HG02981 (cell line): ENCODE results near the gene MYO7A.

Experiments
- ATAC-seq: cut with Tn5 transposase; IDR thresholded peaks from one replicate; pipeline ENCODE4 v1.9.1; 2021; ENCODE audit warnings: mild to moderate bottlenecking, moderate library complexity; ENCODE audit not compliant: unreplicated experiment

Gene MYO7A

DNA sequence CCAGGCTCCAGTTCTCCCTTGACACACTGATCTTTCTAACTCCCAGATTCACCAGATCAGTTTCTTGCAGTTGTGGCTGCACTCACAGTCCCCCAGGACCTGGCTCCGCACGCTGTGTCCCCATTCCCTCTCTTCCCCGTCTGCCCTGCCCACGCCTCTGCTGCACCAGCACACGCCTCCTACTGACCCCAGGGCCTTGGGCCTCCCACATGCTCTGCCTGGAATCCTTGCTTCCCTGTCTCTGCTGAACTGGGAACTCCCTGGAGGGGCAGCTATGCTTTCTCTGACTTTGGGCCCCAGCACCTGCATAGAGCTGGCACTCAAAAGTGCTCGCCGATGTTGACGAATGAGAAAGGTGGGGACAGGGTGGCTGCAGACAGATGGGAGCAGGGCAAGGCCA, 68.9 kb downstream of the MYO7A start:
- ATAC-seq = no peak

DNA sequence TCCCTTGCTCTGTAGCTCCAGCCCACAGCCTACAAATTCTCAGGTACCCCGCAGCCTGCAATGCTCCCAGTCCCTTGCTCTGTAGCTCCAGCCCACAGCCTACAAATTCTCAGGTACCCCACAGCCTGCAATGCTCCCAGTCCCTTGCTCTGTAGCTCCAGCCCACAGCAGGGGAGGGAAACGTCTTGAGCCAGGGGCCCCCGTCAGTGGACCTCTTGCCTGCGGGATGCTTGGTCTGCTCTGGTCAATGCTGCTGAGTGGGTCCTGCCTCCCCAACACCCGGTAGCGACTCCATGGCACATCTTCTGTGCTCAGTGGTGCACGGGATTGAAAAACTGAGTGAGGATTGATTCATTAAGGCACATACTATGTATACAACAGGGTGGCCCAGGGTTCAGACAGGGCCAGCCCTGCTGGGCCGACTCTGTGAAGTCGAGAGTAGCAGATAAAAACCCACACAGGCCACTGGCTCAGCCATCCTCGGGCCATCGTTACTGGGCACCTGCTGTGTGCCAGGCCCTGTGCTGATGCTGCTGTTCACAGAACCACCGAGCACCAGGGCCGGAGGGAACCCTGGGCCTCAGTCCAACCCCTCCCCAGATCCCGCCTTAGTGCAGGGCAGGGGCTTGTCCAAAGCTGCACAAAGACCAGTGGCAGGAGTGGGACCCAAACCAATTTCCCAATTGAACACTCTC, 69.7 kb downstream of the MYO7A start:
- ATAC-seq = no peak

DNA sequence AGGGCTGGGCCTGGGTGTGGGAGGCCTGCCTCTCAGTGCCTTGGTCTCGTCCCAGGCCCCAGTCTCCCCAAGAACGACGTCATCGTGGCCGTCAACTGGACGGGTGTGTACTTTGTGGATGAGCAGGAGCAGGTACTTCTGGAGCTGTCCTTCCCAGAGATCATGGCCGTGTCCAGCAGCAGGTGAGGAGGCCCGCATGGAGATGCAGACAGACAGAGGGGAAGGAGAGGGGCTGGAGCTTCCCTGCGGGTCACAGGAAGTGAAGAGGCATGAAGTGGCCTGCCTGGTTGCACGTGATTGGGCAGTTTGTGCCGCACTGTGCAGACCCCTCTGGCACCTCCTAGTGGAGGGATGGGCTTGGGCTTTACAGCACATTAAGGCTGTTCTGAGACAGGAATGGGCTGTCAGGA, 70.4 kb downstream of the MYO7A start:
- ATAC-seq = no peak

DNA sequence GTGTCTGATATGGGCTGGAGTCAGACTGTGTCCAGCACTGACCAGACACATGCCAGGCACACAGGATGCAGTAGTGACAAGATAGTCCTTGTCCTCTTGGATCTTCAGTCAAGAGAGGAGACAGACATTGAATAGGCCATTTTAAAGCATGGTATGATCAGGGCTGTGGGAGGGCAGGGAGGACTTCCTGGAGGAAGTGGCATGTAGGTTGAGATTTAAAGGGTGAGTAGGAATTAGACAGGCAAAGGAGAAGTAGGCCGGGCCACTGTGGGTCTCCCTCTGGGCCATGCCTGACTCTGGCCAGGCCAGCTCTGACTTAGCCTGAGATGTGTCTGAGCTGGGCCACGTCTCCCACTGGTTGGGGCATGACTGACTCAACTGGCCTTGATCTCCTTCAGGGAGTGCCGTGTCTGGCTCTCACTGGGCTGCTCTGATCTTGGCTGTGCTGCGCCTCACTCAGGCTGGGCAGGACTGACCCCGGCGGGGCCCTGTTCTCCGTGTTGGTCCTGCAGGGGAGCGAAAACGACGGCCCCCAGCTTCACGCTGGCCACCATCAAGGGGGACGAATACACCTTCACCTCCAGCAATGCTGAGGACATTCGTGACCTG, 71.2 kb downstream of the MYO7A start:
- no peak for ATAC-seq

DNA sequence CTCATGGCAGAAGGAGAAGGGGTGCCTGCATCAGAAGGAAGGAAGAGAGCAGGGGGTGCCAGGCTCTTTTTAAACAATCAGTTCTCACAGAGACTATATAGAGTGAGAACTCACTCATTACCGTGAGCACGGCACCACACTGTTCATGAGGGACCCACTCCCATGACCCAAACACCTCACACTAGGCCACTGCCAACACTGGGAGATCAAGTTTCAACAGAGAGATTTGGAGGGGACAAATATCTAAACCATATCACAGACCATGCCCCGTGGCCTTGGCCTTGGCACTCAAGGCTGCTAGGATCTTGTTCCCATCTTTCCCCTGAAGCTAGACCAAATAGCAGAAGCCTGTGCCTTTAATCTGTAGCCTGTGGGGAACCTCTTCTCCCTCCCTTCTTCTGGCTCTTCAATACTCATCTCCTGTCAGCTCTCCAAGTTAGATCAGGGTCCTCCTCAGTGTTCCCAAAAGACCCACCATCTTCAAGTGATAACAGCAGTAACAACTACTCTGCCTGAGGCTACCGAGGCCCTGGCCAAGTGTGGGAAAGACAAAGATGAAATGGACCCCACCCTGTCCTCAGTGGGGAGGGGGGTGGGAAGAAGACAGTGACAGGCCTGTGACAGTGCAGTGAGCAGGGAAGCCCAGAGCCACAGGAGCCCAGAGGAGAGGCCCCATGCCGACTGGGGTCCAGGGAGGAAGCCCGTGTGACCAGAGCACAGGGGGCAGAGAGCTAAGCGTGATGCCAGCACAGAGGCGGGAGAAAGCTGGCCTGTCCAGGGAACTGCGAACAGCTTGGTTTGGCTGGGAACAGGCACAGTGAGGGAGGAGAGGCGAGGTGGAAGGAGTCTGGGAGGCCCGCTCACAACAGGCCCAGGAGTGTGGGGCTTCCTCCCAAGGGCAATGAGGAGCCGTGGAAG, 72.6 kb downstream of the MYO7A start:
- no peak for ATAC-seq

DNA sequence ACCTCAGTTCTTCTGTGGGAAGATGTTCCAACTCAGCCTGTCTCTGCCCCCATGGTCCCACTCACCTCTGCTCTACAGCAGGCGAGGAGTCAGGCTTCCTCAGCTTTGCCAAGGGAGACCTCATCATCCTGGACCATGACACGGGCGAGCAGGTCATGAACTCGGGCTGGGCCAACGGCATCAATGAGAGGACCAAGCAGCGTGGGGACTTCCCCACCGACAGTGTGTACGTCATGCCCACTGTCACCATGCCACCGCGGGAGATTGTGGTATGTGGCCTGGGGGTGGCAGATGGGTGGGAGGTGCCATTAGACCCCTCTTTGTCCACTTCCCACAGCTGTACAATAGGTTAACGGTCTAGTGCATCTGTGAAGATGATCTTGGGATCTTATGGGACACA, 73.3 kb downstream of the MYO7A start:
- ATAC-seq = no peak

DNA sequence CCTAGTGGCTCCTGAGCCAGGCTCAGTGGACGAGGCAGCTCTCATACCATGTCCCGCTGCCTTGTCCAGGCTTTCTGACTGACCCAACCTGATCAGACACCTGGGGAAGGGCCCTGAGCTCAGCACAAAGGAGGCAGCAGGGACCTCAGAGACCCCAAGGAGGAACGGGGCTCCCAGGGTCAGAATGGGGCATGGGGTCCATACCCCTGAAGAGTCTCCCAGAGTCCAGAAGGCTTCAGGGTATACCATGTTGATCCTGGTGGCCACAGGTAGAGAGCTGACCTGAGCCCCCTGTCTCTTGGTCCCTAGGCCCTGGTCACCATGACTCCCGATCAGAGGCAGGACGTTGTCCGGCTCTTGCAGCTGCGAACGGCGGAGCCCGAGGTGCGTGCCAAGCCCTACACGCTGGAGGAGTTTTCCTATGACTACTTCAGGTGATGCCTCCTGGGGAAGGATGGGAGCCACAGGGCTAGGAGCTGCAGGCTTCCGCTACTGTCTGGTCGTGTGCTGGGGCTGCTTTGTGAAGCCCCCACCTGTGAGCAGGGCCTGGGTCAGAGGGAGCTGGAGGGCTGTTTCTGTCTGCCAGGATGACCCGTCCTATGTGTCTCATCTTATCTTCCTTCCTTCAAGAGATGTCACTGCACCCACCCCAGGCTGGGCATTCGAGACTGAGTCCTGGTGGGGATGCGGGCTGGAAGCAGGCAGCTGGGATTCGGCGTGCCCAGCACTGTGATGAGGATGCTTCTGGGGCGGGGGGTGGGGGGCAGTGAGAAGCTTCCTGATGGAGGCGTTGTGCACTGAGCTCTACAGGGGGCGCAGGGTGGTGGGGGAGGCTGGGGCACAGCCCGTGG, 74.2 kb downstream of the MYO7A start:
- no peak for ATAC-seq

DNA sequence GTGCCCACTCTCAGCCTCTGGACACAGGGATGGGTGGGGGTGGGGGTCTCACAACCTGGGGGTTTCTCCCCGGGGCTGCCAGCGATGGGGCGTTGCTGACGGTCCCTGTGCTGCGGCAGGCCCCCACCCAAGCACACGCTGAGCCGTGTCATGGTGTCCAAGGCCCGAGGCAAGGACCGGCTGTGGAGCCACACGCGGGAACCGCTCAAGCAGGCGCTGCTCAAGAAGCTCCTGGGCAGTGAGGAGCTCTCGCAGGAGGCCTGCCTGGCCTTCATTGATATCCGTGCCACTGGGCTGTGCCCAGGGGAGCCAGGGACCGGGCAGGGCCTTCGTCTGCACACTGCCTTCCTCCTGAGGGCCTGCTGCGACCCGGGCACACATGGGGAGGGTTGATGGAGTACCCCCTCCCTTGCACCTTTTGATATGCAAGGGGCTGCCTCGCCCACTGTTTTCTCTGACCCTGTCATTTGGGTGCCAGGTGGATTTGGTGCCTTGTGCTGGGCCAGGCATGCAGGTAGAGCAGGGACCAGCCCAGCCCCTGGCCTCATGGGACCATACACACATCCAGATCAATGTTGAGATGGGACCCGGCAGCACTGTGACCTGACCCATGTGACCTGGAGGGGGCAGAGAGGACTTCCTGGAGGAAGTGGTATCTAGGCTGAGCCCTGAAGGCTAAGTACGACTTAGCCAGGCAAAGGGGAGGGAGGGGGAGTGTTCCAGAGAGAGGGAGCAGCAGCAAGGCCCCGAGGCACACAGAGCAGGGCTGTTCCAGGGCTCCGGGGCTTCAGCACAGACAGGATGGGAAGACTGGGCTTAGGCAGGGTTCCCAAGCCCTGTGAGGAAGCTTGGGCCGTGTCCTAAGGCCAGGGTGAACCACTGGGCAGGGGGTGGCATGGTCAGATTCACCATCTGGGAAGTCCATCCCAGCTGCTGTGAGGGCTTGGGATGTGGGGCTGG, 75.2 kb downstream of the MYO7A start:
- no peak for ATAC-seq

DNA sequence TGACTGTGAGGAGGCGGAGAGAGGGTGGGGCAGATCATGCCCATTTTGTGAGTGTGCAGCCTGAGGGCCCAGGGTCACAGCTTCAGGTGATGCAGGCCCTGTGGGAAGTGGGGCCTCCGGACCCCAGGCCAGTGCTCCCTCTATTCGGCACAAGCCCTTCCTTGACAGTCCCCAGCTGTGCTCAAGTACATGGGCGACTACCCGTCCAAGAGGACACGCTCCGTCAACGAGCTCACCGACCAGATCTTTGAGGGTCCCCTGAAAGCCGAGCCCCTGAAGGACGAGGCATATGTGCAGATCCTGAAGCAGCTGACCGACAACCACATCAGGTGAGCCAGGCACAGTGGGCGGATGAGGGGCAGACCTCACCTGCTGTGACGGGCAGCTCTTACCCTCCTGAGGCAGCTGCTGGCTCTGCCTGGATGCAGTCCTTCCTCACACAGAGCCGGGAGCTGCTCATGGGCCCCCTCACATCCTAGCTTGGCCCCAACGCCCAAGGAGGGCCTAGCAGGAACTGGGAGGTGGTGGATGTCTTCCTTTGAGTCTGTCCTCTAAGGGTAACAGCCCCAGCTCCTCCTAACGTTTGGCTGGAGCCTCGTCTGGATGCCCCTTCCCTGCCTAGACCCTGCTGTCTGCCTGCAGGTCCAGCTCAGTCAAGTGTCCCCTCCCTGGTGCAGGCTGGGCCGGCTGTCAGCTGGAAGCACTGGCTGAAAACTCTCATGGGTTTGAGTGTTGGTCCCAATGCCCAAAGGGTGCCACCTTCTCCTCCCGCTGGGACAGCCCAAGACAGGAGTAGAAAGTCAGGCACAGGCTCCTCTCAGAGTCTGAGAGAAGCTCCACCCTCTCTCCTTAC, 76.1 kb downstream of the MYO7A start:
- ATAC-seq = no peak

DNA sequence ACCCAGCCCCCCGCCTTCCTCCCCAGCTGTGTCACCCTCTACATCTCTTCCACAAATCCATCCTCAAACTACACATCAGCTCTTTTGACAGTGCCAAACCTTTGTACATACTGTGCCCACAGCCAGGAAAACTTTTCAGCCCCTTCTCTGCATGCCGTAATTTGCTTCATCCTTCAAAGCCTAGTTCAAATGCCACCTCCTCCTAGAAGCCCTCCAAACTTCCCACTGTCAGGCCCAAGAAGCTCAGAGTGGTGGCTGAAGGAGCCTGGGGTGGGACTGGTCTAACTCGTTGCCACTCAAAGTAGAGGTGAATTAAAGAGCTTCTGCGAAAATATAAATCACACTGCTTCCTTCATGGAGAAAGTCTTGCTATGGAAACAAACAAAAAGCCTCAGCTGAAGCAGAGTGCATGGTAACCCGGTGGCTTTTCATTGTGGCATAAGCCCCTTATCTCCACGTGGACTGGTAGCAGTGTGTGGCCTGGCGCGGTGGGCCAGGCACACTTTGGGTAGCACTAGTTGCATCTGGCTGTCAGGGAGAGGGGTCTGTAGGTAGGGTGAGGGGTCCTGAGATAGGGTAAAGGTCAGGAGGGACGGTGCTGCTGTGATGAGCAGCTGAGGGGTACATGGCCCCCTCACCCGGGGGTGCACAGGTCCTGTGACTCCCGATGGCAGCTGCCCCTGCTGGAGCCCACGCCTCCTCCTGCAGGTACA, 76.9 kb downstream of the MYO7A start:
- no peak for ATAC-seq

DNA sequence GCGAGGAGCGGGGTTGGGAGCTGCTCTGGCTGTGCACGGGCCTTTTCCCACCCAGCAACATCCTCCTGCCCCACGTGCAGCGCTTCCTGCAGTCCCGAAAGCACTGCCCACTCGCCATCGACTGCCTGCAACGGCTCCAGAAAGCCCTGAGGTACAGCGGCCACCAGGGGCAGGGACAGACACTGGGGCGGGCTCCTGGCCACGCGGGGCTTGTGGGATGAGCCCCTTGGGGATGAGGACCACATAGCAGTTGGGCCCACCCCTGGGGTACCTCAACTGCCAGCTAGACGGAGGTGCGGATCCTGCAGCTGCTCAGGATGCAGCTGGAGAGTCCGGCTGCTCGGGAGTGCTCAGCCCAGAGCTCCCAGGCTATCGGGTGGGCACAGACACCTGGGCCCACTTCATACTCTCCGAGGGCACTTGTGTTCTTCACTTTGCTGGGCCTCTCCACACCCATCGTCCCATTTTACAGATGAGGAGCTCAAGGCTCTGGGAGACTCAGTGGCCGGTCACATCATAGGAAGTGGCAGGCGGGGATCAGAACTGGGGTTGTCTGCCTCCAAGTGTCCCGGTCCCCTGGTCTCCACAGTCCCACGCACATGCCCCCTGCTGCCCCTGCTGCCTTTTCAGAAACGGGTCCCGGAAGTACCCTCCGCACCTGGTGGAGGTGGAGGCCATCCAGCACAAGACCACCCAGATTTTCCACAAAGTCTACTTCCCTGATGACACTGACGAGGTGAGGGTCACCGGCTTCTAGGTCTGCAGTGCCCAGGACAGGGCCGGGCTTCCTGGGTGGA, 77.6 kb downstream of the MYO7A start:
- ATAC-seq = no peak

DNA sequence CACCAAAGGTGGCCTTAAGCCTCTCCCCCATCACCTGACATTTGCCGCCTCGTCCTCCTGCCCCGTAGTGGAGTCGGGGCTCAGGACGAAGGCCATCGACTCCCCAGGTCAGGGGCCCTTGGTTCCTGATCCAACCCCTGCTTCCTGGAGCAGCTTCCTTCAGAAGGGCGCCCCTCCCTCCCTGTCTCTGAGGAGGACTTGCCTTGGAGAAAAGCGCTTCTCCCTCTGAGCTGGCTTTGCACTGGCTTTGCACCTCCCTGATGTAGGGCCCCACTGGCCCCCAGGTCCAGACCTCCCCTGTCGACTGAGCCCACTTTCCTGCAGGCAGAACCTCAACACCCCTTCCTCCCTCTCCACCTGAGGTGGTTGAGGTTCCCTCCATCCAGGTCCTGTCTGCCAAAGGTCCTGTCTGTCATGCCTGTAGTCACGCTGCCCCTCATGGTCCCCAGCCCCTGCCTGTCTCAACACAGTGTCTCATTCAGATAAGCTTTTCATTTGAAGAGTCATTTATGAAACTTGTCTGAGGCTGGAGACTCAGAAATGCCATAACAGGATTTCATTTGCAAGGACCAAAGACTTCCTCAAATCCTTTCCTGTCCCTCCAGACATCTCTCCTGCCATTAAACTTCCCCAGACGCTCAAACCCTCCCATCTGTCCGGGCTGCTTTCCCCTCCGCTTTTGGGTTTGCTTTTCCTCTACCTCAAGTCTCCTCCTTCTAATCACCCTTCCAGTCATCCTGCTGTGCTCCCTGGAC, 78.4 kb downstream of the MYO7A start:
- ATAC-seq = no peak

DNA sequence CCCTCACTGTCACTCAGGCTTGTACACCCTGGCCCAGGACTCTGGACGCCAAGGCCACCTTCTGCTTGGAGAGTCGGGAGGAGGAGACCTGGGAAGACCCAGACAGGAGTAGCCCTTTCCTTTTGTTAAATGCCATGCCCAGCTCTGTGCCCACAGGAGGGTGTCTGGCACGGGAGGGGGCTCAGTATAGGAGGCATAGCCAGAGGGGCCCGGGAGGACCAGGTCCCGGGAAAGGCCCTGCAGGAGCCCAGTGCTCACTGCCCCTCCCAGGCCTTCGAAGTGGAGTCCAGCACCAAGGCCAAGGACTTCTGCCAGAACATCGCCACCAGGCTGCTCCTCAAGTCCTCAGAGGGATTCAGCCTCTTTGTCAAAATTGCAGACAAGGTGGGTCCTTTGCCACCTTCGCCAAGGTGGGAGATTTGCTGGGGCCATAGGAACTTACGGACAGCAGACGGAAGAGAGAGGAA, 79.0 kb downstream of the MYO7A start:
- no peak for ATAC-seq

DNA sequence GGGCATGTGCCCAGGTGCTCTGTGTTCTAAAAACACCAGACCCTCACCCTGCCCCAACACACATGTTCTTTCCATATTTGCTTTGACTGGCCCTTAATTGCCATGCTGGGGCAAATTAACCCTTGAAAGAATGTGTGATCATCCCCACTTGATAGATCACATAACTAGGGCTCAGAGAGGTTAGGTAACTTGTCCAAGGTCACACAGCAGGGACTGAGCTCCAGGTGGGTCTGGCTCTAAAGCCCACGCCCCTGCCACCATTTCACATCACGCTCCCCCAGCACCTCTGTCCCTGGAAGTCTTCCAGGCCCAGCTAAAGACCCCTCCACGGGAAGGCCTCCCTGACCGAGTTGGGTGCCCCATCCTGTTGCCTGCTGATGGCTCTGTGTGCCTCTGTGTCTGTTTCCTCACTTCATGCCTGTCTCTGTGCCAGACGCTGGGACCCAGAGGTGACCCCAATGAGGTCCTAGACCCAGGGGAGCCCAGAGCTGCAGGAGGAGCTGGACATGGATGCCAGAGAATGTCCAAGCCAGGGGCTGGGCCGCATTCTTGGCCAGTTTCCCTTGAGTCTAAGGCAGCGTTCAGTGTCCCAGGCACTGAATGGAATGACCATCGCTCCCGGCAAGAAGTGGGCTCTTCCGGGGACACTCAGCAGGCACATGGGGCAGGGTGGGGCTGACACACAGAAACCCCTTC, 79.7 kb downstream of the MYO7A start:
- no peak for ATAC-seq

DNA sequence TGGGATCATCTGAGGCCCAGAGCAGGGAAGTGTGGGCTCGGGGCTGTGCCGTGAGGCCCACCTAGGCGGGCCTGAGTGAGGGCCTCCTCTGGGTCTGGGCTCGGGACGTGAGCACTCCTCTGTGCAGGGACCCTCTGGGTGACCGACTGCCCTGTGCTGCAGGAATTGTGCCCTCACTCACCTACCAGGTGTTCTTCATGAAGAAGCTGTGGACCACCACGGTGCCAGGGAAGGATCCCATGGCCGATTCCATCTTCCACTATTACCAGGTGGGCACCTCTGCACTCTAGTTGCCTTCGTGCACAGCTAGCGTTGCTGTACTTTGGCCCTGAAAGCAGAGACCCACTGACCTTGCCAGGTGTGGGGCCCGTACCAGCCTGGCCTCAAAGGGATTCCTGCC, 80.5 kb downstream of the MYO7A start:
- ATAC-seq = no peak

DNA sequence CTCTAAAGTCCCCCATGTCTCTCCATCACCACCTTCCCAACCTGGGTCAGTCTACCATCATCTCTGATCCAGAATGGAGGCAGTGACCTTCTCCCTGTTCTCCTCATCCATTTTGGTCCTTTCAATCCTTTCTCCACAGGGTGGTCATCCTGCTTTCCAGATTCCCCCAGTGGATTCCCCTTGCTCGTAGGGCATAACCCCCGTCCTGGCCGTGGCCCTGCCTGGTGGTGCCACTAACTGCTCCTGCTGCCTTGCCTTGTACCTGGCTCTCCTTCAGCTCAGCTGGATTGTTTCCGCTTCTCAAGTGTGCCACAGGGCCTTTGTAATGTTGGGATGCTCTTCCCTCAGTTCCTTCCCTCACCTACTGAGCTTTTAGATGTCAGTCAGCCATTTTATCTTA, 81.6 kb downstream of the MYO7A start:
- ATAC-seq = no peak
